K562 (cell line): ENCODE data around the gene ANKRD44. TPM values are rescaled to one million over a fixed set of nuclear protein-coding genes. Genes with fewer than 3 reads are reported as not detected.

Source experiments
- ATAC-seq: fragments of 200-7000 bp; cut with Tn5 transposase; 3 replicates; pipeline ENCODE4 v1.9.1; 2020; ENCODE audit warnings: moderate library complexity
- BruUV-seq: library from RNA; stranded (reverse); fragments of 400-500 nt; replicated peaks from 2 replicates; lab custom pipeline; 2021; lab: Mats Ljungman, UMichigan
- CTCF ChIA-PET: fragments of 300-600 bp; formaldehyde crosslinking; extraction: SDS; loops from one replicate; lab custom pipeline; 2021; ENCODE audit warnings: low intra/inter-chr PET ratio; lab: Yijun Ruan, JAX
- POLR2A ChIA-PET: fragments of 300-600, 350-650 bp; sonication (Branson Sonifier 250); formaldehyde crosslinking; extraction: SDS; loops from one replicate; lab custom pipeline; 2021; ENCODE audit warnings: antibody characterized with exemption, inconsistent platforms; lab: Yijun Ruan, JAX
- DNase-seq, 4 experiments: peaks; one replicate each; pipeline versions ENCODE4 v3.0.0 to v3.0.0-alpha.2; 2011 to 2018; ENCODE audit warnings: low spot score in 3 of 4, mixed read lengths in 3 of 4; ENCODE audit errors: extremely low read depth in 1 of 4
- FAIRE-seq: peaks from 2 replicates; lab custom pipeline; 2011; peaks lifted over from hg19 to GRCh38; lab: Jason Lieb, UNC
- H2AFZ ChIP-seq: 2 replicates; pipeline ENCODE4 v1.6.0; 2011; ENCODE audit warnings: low read depth, low read length, control low read depth, inconsistent platforms
- H3K27ac ChIP-seq: fragments of 200-600 bp; 3 replicates; pipeline ENCODE4 v1.8.0; 2011; ENCODE audit warnings: low read depth, mild to moderate bottlenecking, control low read depth, inconsistent platforms, low read length, moderate library complexity, mixed read lengths; ENCODE audit errors: extremely low read depth
- H3K27me3 ChIP-seq, 2 experiments: fragments of 300-600 bp in 1 of 2; 2 replicates in 1 of 2; 3 replicates in 1 of 2; pipeline versions ENCODE4 v1.6.0 to v1.8.0; 2011; ENCODE audit warnings: inconsistent platforms in 2 of 2, low read length in 2 of 2, mild to moderate bottlenecking in 1 of 2, mixed read lengths in 1 of 2, moderate library complexity in 1 of 2; ENCODE audit not compliant: control insufficient read depth in 2 of 2, insufficient read depth in 2 of 2
- H3K36me3 ChIP-seq: fragments of 300-600 bp; 3 replicates; pipeline ENCODE4 v1.8.0; 2011; ENCODE audit warnings: mild to moderate bottlenecking, low read length, inconsistent platforms; ENCODE audit not compliant: control insufficient read depth, insufficient read depth
- H3K4me1 ChIP-seq, 2 experiments: fragments of 200-600 bp in 1 of 2; replicated peaks in 1 of 2; 2 replicates in 1 of 2; 3 replicates in 1 of 2; pipeline versions ENCODE4 v1.5.1 to v1.8.0; 2011; ENCODE audit warnings: inconsistent platforms in 2 of 2, low read length in 2 of 2, mild to moderate bottlenecking in 1 of 2, mixed read lengths in 1 of 2, moderate library complexity in 1 of 2; ENCODE audit not compliant: control insufficient read depth in 2 of 2, insufficient read depth in 2 of 2
- H3K4me2 ChIP-seq: 2 replicates; pipeline ENCODE4 v1.6.1; 2011; ENCODE audit warnings: low read length, control low read depth, inconsistent platforms, mixed read lengths; ENCODE audit not compliant: insufficient read depth
- H3K4me3 ChIP-seq: fragments of 200-600 bp; sonication (generic), shearing (Covaris generic); 2 replicates; pipeline ENCODE4 v1.5.1; 2016; ENCODE audit warnings: control low read depth, inconsistent platforms
- H3K79me2 ChIP-seq: fragments of 200-600 bp; 3 replicates; pipeline ENCODE4 v1.8.0; 2011; ENCODE audit warnings: low read length, inconsistent platforms; ENCODE audit not compliant: control insufficient read depth, insufficient read depth
- H3K9ac ChIP-seq, 2 experiments: 2 replicates each; pipeline versions ENCODE4 v1.6.0 to v1.6.1; 2011; ENCODE audit warnings: low read depth in 2 of 2, low read length in 2 of 2, control low read depth in 1 of 2, inconsistent platforms in 1 of 2, mild to moderate bottlenecking in 1 of 2, mixed read lengths in 1 of 2; ENCODE audit not compliant: insufficient read depth in 1 of 2
- H3K9me1 ChIP-seq: one replicate; pipeline ENCODE4 v1.6.0; 2011; ENCODE audit warnings: inconsistent platforms, mild to moderate bottlenecking, low read length, moderate library complexity; ENCODE audit not compliant: control insufficient read depth, insufficient read depth
- H3K9me3 ChIP-seq: replicated peaks from 2 replicates; pipeline ENCODE4 v1.5.1; 2011; ENCODE audit warnings: low read depth, low read length, inconsistent platforms; ENCODE audit not compliant: control insufficient read depth, insufficient read depth
- H4K20me1 ChIP-seq: replicated peaks from 2 replicates; pipeline ENCODE4 v1.6.1; 2011; ENCODE audit warnings: low read length, inconsistent platforms, mixed read lengths; ENCODE audit not compliant: control insufficient read depth, insufficient read depth
- BCL6 ChIP-seq: fragments of 250-450 bp; sonication (Bioruptor Pico); IDR thresholded peaks from 2 replicates; pipeline ENCODE4 v1.4.0; 2020
- CAMTA2 ChIP-seq: fragments of 250-450 bp; sonication (Bioruptor Pico); conservative IDR thresholded peaks from 2 replicates; pipeline ENCODE4 v1.5.1; 2022
- CREM ChIP-seq: IDR thresholded peaks from 2 replicates; pipeline ENCODE4 v1.6.1; 2014; ENCODE audit warnings: antibody characterized with exemption, low read depth
- ERF ChIP-seq: fragments of 450-650 bp; formaldehyde crosslinking; IDR thresholded peaks from 2 replicates; pipeline ENCODE4 v1.4.0; 2020; ENCODE audit warnings: mild to moderate bottlenecking, mixed read lengths
- HDAC2 ChIP-seq: fragments of 450-650 bp; IDR thresholded peaks from 2 replicates; pipeline ENCODE4 v1.6.1; 2016; ENCODE audit warnings: mild to moderate bottlenecking
- HEY1 ChIP-seq: fragments of 250-450 bp; sonication (Bioruptor Pico); IDR thresholded peaks from 2 replicates; pipeline ENCODE4 v1.5.0; 2020; ENCODE audit warnings: mild to moderate bottlenecking, moderate library complexity, borderline replicate concordance
- POLR2B ChIP-seq: fragments of 450-650 bp; IDR thresholded peaks from 2 replicates; pipeline ENCODE4 v1.6.1; 2018; ENCODE audit warnings: low read depth; ENCODE audit not compliant: partially characterized antibody
- SMAD4 ChIP-seq: fragments of 250-450 bp; sonication (Bioruptor Pico); conservative IDR thresholded peaks from 2 replicates; pipeline ENCODE4 v1.8.0; 2021; ENCODE audit warnings: inconsistent platforms, mild to moderate bottlenecking, moderate library complexity
- SP1 ChIP-seq: sonication (generic); formaldehyde crosslinking; IDR thresholded peaks from 2 replicates; pipeline ENCODE4 v1.8.1; 2022; ENCODE audit warnings: mild to moderate bottlenecking, missing genetic modification reagents
- TCFL5 ChIP-seq: fragments of 250-450 bp; sonication (Bioruptor Pico); conservative IDR thresholded peaks from 2 replicates; pipeline ENCODE4 v1.6.1; 2021; ENCODE audit warnings: mild to moderate bottlenecking, moderate library complexity, matching md5 sums
- ZNF12 ChIP-seq: sonication (generic); formaldehyde crosslinking; IDR thresholded peaks from 2 replicates; pipeline ENCODE4 v1.4.0; 2020; ENCODE audit warnings: mild to moderate bottlenecking, missing genetic modification reagents
- ZNF239 ChIP-seq: fragments of 250-450 bp; sonication (Bioruptor Pico); IDR thresholded peaks from 2 replicates; pipeline ENCODE4 v1.4.0; 2020; ENCODE audit warnings: mild to moderate bottlenecking
- ZNF324 ChIP-seq: fragments of 250-450 bp; sonication (Bioruptor Pico); IDR thresholded peaks from 2 replicates; pipeline ENCODE4 v1.4.0; 2020; ENCODE audit warnings: mild to moderate bottlenecking
- ZNF717 ChIP-seq: fragments of 250-450 bp; sonication (Bioruptor Pico); IDR thresholded peaks from 2 replicates; pipeline ENCODE4 v1.5.0; 2021
- WGBS: fragments of 100-300 bp; shearing (Covaris generic); methylation state at CpG from one replicate; pipeline ENCODE4 v1.1.6; 2016; ENCODE audit warnings: low coverage, mixed read lengths; ENCODE audit not compliant: insufficient coverage; ENCODE audit errors: missing lambda C conversion rate; 5-methylcytosine and 5-hydroxymethylcytosine counted together
- in situ Hi-C: fragments of 300-500 bp; cut with MboI; formaldehyde crosslinking; loops from 4 replicates; pipeline ENCODE4 v1.15.0; 2018; ENCODE audit warnings: inconsistent platforms, mixed read lengths
- intact Hi-C: fragments of 100-400 bp; cut with micrococcal nuclease; formaldehyde crosslinking; loops from 2 replicates; pipeline ENCODE4 v1.14.2; 2022
- polyA plus RNA-seq, 8 experiments: library from polyadenylated mRNA; depleted of rRNA in 4 of 8; stranded (reverse) in 5 of 8; unstranded in 3 of 8; fragments of >200 nt; fragmentation: Nextera tagmentation in 2 of 8; fragmentation: Illumina TruSeq in 1 of 8; extraction: Ambion mirVana in 2 of 8; extraction: Trizol in 1 of 8; gene quantifications; 2 replicates each; pipeline versions ENCODE4 v1.2.1 to v1.2.3, GENCODE V29; 2011 to 2014; ENCODE audit warnings: inconsistent platforms in 1 of 8, missing spikeins in 1 of 8
- total RNA-seq, 7 experiments: library from RNA; depleted of rRNA in 6 of 7; stranded (reverse); fragments of >200 nt in 6 of 7; fragmentation: Illumina TruSeq in 2 of 7; extraction: Trizol in 2 of 7; gene quantifications; 2 replicates each; pipeline versions ENCODE4 v1.2.1 to v1.2.3, GENCODE V29; 2011 to 2021; ENCODE audit warnings: low replicate concordance in 1 of 7
- TF ChIP-seq, protein P1 (sequence below): sonication (generic); formaldehyde crosslinking; IDR thresholded peaks from 2 replicates; pipeline ENCODE4 v1.8.0; 2022; ENCODE audit warnings: mild to moderate bottlenecking, missing genetic modification reagents

Gene ANKRD44
- total and polyA plus RNA-seq, 9 of the 15 experiments (the other 6 are each of a cell fraction or from before 2014, with no cell fraction given) = 0.03 to 0.64 (median 0.07) TPM; not detected in 3

DNA sequence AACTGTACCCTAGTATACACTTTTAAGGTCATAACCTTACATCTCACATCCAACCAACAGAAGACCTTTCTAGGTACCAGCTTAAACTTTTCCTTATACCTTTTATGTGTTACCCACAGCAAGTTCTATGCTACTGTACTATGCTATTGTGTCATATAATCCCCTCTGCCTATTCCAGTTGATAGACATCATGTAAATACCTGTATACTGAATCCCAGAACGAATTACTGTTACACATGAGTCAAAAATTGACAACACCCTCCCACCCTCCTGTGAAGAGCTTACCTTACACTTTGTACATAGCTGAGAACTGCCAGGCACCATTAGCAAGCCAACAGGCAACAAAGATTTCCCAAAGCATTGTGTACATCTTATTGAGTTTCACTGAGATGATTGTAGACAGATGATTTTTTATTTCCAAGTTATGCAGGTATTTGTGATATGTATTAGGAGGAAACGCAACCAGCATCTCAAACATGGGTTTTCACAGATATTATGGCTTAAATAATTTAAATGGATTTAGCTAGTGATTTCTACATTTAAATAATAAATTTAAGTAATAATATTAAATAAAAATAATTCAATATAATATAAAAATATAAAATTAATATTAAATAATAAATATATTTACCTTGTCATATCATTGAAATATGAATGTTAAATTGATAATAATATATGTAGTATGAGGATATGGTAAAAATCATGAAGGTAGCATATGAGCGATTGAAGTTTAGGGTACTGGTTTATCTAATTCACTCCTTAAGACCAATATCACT lies 43.0 kb upstream of the ANKRD44 start:
- H2AFZ ChIP-seq = no peak overlapping the region
- no peaks in the 10 kb centered on the region for H3K9me1 ChIP-seq
- no peak for FAIRE-seq
- WGBS = 0% methylated on average over 3 of the region's 3 CpGs
- H3K4me1 ChIP-seq = no peaks in the 10 kb centered on the region
- H3K79me2 ChIP-seq = no peaks in the 10 kb centered on the region
- no peak for DNase-seq
- no peak overlapping the region for H3K9ac ChIP-seq
- no TSS peak for BruUV-seq
- in situ Hi-C loops (no loop called here), intact Hi-C loops (no loop called here)
- TF ChIP-seq CAMTA2 (CRISPR knock-in tag) (no peak), CREM (no peak), HDAC2 (no peak), ZNF239 (CRISPR knock-in tag) (no peak)
- H3K4me3 ChIP-seq = no peak overlapping the region
- no peaks in the 10 kb centered on the region; the same call in 1 of the 2 replicates for H4K20me1 ChIP-seq
- no peak for ATAC-seq
- no peak overlapping the region for H3K4me2 ChIP-seq
- H3K27ac ChIP-seq = no peak overlapping the region
- POLR2A ChIA-PET = no interaction called here
- CTCF ChIA-PET = no interaction called here
- H3K9me3 ChIP-seq = no peaks in the 10 kb centered on the region
- peaks cover 2 to 6% of the 10 kb centered on the region in 2 experiments; a peak in 3 of 5 replicates for H3K27me3 ChIP-seq
- H3K36me3 ChIP-seq = no peaks in the 10 kb centered on the region

DNA sequence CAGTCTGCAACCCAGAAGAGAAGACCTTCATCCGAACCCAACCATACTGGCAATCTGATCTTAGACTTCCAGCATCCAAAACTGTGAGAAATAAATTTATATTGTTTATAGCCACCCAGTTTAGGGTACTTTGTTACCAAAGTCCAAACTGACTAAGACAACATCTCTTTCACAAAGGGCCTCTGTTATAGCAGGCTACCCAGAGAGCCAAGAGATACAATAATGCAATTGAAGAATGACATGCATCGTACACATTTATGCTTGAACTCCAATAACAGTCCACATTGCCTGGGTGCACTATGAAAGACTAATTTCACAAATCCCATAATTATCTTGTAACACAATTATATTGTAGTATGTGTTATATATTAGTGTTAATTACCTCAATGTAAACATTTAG lies 39.1 kb upstream of the ANKRD44 start:
- TF ChIP-seq TCFL5 (CRISPR knock-in tag) (no peak), SMAD4 (no peak), ZNF324 (CRISPR knock-in tag) (no peak), ZNF12 (CRISPR knock-in tag) (no peak), BCL6 (no peak), ZNF717 (no peak), HEY1 (CRISPR knock-in tag) (no peak), SP1 (no peak), HDAC2 (no peak), POLR2B (no peak), ERF (CRISPR knock-in tag) (no peak)
- TF ChIP-seq, protein P1, sequence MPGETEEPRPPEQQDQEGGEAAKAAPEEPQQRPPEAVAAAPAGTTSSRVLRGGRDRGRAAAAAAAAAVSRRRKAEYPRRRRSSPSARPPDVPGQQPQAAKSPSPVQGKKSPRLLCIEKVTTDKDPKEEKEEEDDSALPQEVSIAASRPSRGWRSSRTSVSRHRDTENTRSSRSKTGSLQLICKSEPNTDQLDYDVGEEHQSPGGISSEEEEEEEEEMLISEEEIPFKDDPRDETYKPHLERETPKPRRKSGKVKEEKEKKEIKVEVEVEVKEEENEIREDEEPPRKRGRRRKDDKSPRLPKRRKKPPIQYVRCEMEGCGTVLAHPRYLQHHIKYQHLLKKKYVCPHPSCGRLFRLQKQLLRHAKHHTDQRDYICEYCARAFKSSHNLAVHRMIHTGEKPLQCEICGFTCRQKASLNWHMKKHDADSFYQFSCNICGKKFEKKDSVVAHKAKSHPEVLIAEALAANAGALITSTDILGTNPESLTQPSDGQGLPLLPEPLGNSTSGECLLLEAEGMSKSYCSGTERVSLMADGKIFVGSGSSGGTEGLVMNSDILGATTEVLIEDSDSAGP (CRISPR knock-in tag) = no peak
- TF ChIP-seq, all 486 proteins: peak for 0
- no peak overlapping the region for H3K27ac ChIP-seq
- H3K36me3 ChIP-seq = no peaks in the 10 kb centered on the region
- H2AFZ ChIP-seq = no peak overlapping the region
- H3K4me1 ChIP-seq = no peaks in the 10 kb centered on the region
- no peak overlapping the region for H3K9ac ChIP-seq
- FAIRE-seq (no peak), ATAC-seq (no peak), DNase-seq (no peak)
- ChIA-PET POLR2A (no interaction called here), CTCF (no interaction called here)
- no peaks in the 10 kb centered on the region; the same call in 1 of the 2 replicates for H4K20me1 ChIP-seq
- WGBS = 0% methylated on average over 2 of the region's 2 CpGs
- intact Hi-C loops (no loop called here), in situ Hi-C loops (no loop called here)
- peaks cover 2 to 11% of the 10 kb centered on the region in 2 experiments; a peak in 3 of 5 replicates for H3K27me3 ChIP-seq
- H3K9me1 ChIP-seq = no peaks in the 10 kb centered on the region
- H3K4me3 ChIP-seq = no peak overlapping the region
- H3K79me2 ChIP-seq = no peaks in the 10 kb centered on the region
- H3K9me3 ChIP-seq = no peaks in the 10 kb centered on the region
- no peak overlapping the region for H3K4me2 ChIP-seq
- no TSS peak for BruUV-seq
